GM21717 (cell line): ENCODE measurements around the gene CALHM4.
"Not testable (repeated sequence)": the region's sequence is repeated elsewhere in the genome, so short reads cannot be mapped to it uniquely, and the experiment has no call there.

Experiments used
- ATAC-seq: cut with Tn5 transposase; IDR thresholded peaks from one replicate; pipeline ENCODE4 v1.9.1; 2021; ENCODE audit warnings: mild to moderate bottlenecking, moderate library complexity; ENCODE audit not compliant: unreplicated experiment

Gene CALHM4

DNA sequence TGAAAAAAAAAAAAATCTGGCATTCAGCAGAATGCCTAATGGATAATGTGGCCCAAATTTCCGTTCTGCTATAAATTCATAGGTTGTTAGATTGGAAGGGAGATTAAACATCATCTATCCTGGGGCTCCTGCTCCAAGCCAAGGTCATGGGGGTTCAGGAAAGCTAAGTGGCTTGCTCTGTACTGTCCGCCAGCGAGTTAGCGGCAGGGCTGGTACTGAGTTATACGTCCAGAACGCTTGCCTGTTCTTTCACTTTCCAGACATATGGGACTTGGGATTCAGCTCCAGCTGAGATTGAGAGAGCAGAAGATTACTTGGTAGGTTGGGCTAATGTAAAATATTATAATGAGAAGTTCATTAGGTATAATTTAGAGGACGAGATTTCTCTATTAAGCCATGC, 18.6 kb downstream of the CALHM4 start:
- no peak for ATAC-seq

DNA sequence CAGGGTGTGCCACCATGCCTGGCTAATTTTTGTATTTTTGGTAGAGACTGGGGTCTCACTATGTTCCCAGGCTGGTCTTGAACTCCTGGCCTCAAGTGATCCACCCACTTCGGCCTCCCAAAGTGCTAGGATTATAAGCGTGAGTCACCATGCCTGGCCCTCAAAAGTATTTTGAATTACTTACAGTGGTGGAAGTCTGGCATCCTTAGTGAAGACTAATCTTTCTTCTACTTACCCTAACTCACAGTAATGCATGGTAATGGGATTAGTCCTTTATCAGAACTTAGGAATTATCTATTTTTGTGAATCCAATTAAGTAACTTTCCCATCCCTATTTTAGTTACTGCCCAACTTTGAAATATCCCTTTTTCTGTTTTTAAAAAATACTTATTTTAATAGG, 21.7 kb downstream of the CALHM4 start:
- no peak for ATAC-seq

DNA sequence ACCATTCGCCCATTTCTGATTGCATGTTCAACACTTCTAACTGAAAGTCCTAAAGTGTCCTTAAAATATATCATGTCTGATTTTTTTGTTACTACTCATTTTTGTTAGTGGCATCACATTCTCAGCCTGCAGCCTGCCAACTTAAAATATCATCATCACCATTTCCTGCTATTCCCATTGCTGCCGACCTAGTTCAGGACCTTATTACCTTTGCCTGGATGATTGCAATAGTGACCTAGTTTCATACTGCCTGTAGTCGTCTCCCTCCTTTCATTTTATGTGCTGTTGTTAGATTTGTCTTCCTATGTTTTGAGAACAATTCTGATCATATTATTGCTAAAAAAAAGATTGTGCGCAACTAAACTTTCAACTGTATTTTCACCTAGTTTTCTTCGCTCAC, 23.9 kb downstream of the CALHM4 start:
- ATAC-seq, result no peak

DNA sequence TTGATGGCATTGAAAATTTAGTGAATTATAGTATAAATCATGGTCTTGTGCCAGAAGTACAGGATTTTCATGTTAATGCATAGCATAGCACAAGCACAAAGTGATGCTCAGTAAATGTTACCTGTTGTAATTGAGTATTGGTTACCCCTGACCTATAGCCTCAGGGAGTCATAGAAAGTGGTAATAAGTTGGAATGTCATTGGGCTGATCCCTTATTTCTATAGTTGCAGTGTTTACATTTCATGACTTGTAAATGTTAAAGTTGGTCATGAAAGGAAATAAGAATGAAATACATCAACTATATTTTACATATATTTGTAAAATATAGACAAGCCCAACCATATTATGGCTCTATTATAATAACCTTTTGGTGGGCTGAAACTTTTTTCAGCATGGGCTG, 24.8 kb downstream of the CALHM4 start:
- ATAC-seq, result no peak

DNA sequence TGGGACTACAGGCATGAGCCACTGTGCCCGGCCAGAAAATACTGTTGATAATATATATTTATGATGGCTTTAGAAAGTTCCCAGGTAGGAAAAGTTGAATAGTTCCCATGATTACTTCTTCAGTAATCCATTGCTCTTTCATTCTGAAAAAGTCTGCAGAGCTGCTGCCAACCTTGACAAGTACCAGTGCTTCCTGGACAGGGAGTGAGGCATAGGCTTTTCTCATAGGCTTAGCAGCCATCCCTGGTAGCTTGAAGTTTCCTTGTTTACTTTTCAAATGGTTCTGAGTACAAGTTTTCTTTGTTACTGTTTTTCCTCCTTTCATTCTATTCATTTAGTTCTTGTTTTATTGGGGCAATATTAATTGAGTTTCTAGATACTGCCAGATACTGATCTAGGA, 25.6 kb downstream of the CALHM4 start:
- no peak for ATAC-seq

DNA sequence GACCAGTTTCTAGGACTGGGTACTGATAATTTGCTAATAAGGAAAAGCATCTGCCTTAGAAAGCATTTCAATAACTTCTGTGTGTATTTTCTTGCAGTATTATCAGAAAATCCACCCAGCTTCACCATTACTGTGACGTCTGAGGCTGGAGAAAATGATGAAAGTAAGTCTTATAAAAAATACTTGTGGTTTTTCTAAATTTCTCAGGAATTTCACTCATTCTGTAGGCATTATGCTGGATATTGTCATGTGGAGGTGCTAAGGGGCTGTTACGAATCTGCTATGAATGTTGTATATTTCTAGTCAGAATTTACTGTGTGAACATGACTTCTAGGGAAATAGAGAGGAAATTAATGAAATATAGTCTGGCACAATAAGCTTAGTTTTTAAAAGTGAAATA, 26.6 kb downstream of the CALHM4 start:
- ATAC-seq, result no peak

DNA sequence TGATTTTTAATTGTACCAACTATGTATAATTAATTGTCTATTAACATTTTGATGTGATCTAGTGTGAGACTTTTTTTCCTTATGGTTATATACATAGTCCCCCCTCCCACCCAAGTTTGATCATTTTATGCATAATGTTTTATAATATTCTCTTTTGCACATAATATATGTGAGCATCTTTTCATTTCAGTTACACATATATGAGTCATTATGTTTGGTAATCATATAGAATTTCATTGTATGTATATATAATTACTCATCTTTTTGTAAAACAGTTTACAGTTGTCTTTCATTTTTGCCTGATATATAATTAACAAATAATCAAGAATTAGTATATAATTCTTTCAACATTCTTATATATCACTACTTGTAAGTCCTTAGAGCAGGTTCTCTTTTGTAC, 32.7 kb downstream of the CALHM4 start:
- no peak for ATAC-seq

DNA sequence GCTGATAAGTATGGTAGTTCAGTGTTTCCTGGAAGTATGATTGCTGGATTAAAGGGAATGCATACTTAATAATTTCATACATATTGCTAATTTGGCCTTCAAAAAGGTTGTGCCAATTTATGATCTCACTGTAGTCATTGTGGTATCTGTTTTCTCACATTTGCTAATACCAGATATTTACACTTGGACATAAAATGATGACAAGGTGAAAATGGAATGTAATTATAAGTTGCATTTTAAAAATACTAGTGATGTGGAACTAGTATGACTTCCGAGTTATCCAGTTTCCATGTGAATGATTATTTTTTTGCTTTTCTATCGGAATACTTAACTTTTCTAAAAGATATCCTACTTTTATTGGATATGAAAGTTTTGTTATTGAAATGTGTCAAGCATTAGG, 33.2 kb downstream of the CALHM4 start:
- no peak for ATAC-seq

DNA sequence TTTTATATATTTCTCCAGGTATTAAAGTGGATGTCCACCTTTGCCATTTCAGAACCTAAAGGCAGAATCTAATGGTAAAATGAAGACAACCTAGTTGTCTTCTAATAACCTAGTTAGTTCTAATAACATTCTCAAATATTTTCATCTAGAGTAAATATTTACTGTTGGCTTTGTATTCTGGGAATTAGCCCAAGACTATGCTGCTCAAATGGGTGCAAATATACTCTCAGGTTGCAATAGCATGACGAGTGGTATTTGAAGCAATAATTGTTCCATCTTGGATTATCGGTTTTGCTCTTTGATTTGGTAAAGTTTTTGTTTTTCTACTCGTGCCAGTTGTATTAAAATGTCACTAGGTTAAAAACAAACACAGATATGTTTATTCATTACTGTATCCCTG, 41.7 kb downstream of the CALHM4 start:
- no peak for ATAC-seq

DNA sequence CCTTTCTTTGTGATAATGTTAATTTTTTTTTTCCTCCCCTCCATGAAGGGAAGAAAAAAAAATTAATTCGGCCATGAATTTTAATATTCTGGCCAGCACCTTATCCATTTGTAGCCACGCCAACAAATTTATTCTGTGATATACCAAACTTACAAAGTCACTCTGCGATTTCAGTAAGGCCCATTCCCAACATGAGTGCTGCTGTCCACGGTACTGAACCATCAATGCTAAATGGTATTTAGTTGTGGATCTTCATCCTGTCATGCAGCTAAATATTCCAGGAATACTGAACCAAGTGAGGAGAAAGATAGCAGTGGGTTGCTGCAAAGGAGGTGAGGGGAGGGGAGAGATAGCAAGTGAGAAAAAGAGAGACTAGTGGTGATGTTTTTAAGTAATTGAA, 43.3 kb downstream of the CALHM4 start:
- ATAC-seq, result no peak

DNA sequence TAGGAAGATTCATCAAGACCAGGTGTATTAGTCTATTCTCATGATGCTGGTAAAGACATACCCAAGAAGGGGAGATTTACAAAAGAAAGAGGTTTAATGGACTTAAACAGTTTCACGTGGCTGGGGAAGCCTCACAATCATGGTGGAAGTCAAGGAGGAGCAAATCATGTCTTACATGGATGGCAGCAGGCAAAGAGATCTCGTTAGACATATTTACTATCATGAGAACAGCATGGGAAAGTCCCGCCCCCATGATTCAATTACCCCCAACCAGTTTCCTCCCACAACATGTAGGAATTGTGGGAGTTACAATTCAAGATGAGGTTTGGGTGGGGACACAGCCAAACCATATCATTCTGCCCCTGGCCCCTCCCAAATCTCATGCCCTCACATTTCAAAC, 50.4 kb downstream of the CALHM4 start:
- not testable (repeated sequence) for ATAC-seq

DNA sequence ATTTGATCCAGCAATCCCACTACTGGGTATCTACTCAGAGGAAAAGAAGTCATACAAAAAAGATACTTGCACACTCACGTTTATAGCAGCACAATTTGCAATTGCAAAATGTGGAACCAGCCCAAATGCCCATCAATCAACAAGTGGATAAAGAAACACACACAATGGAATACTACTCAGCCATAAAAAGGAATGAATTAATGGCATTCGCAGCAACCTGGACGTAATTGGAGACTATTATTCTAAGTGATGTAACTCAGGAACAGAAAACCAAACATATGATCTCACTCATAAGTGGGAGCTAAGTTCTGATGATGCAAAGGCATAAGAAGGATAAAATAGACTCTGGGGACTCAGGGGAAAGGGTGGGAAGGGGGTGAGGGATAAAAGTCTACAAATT, 51.3 kb downstream of the CALHM4 start:
- not testable (repeated sequence) for ATAC-seq

DNA sequence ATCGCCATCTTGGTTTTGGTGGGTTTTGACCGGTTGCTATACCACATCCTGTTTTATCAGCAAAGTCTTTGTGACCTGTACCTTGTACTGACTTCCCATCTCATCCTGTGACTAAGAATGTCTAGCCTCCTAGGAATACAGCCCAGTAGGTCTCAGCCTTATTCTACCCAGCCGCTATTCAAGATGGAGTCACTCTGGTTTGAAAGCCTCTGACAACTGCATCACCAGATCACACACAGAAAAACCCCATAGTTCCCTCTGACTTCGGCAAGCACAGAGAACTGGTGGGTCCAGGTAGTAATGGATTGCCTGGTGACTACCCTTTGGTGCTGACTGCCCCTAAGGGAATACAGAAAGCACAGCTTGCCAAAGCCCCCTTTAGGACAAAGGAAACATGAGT, 52.4 kb downstream of the CALHM4 start:
- no peak for ATAC-seq
